OCI-LY3 (cell line): ENCODE measurements around the gene HIVEP2.

Experiments
- H2AFZ ChIP-seq: fragments of 200-600, 300-600 bp; shearing (Covaris generic); 2 replicates; pipeline ENCODE4 v1.6.0; 2014; ENCODE audit warnings: antibody characterized with exemption, low read depth, low read length
- H3K27ac ChIP-seq: fragments of 200-600, 300-600 bp; sonication (generic); 2 replicates; pipeline ENCODE4 v1.5.1; 2014; ENCODE audit warnings: mild to moderate bottlenecking, low read length, moderate library complexity, mixed read lengths
- H3K27me3 ChIP-seq: fragments of 200-600, 300-600 bp; sonication (generic); 2 replicates; pipeline ENCODE4 v1.6.1; 2014; ENCODE audit warnings: low read depth, low read length, mixed read lengths
- H3K36me3 ChIP-seq: fragments of 200-600, 300-600 bp; sonication (generic); replicated peaks from 2 replicates; pipeline ENCODE3; 2014; ENCODE audit warnings: low read depth, low read length, mixed read lengths
- H3K4me1 ChIP-seq: fragments of 300-600, 200-600 bp; sonication (generic); 2 replicates; pipeline ENCODE4 v1.6.1; 2014; ENCODE audit warnings: low read length, mixed read lengths
- H3K4me2 ChIP-seq: fragments of 200-600, 300-600 bp; sonication (generic); 2 replicates; pipeline ENCODE4 v1.6.1; 2014; ENCODE audit warnings: low read length, mixed read lengths
- H3K4me3 ChIP-seq: fragments of 300-600, 200-600 bp; sonication (generic); 2 replicates; pipeline ENCODE4 v1.5.1; 2014; ENCODE audit warnings: antibody characterized with exemption, mild to moderate bottlenecking, low read length, moderate library complexity
- H3K79me2 ChIP-seq: fragments of 300-600, 200-600 bp; shearing (Covaris generic); 2 replicates; pipeline ENCODE4 v1.6.1; 2014; ENCODE audit warnings: mild to moderate bottlenecking, low read length, mixed read lengths
- H3K9ac ChIP-seq: fragments of 300-600, 200-600 bp; shearing (Covaris generic); 2 replicates; pipeline ENCODE4 v1.6.0; 2014; ENCODE audit warnings: mild to moderate bottlenecking, low read length, moderate library complexity
- H3K9me3 ChIP-seq: fragments of 200-600, 300-600 bp; shearing (Covaris generic); 2 replicates; pipeline ENCODE4 v1.6.1; 2014; ENCODE audit warnings: low read length, mixed read lengths; ENCODE audit not compliant: insufficient read depth
- H4K20me1 ChIP-seq: fragments of 200-600, 300-600 bp; sonication (generic); 2 replicates; pipeline ENCODE4 v1.6.1; 2016; ENCODE audit warnings: low read length, mixed read lengths; ENCODE audit not compliant: insufficient read depth
- CTCF ChIP-seq: fragments of 200-600, 300-600 bp; sonication (generic); IDR thresholded peaks from 2 replicates; pipeline ENCODE4 v1.5.1; 2014; ENCODE audit warnings: antibody characterized with exemption, low read length, low read depth
- EZH2phosphoT487 ChIP-seq: fragments of 200-600 bp; shearing (Covaris generic); IDR thresholded peaks from 2 replicates; pipeline ENCODE4 v1.6.1; 2018; ENCODE audit warnings: antibody characterized with exemption, mixed run types, low read depth

The HIVEP2 gene

GRCh38 chr6:142827369-142827768 lies 117.6 kb downstream of the HIVEP2 start:
- Histone ChIP-seq H3K79me2 (peaks cover 11% of the 10 kb centered on the region; the same call in 1 of the 2 replicates), H2AFZ (no peak overlapping the region), H3K4me2 (no peak overlapping the region), H4K20me1 (peaks cover 8% of the 10 kb centered on the region), H3K27ac (no peak overlapping the region), H3K27me3 (no peaks in the 10 kb centered on the region), H3K9me3 (no peaks in the 10 kb centered on the region), H3K4me1 (peaks cover 12% of the 10 kb centered on the region), H3K9ac (no peak overlapping the region), H3K36me3 (peaks cover 6% of the 10 kb centered on the region), H3K4me3 (no peak overlapping the region)
- TF ChIP-seq EZH2phosphoT487 (no peak), CTCF (no peak)

- Histone ChIP-seq H3K27ac (no peak overlapping the region), H3K4me1 (peaks cover 27% of the 10 kb centered on the region), H2AFZ (no peak overlapping the region), H3K36me3 (peaks cover 6% of the 10 kb centered on the region), H3K79me2 (peaks cover 20% of the 10 kb centered on the region), H3K4me3 (no peak overlapping the region), H3K9ac (no peak overlapping the region), H3K27me3 (no peaks in the 10 kb centered on the region), H3K9me3 (no peaks in the 10 kb centered on the region), H4K20me1 (peaks cover 17% of the 10 kb centered on the region), H3K4me2 (no peak overlapping the region)
- TF ChIP-seq EZH2phosphoT487 (no peak), CTCF (no peak)
Observed at GRCh38 chr6:142825760-142826159, 119.2 kb downstream of the HIVEP2 start.

GRCh38 chr6:142824426-142824825 lies 120.5 kb downstream of the HIVEP2 start:
- no peak overlapping the region for H3K9ac ChIP-seq
- no peaks in the 10 kb centered on the region for H3K27me3 ChIP-seq
- TF ChIP-seq EZH2phosphoT487: no peak
- no peak for TF ChIP-seq CTCF
- H3K27ac ChIP-seq: no peak overlapping the region
- peaks cover 18% of the 10 kb centered on the region for H4K20me1 ChIP-seq
- H3K9me3 ChIP-seq: no peaks in the 10 kb centered on the region
- peaks cover 6% of the 10 kb centered on the region for H3K36me3 ChIP-seq
- no peak overlapping the region for H2AFZ ChIP-seq
- H3K4me3 ChIP-seq: no peak overlapping the region
- H3K4me2 ChIP-seq: no peak overlapping the region
- peaks cover 41% of the 10 kb centered on the region for H3K4me1 ChIP-seq
- H3K79me2 ChIP-seq: peaks cover 20% of the 10 kb centered on the region

GRCh38 chr6:142823256-142823902 lies 121.6 kb downstream of the HIVEP2 start:
- Histone ChIP-seq H3K79me2 (peaks cover 20% of the 10 kb centered on the region), H3K9ac (no peak overlapping the region), H3K27me3 (no peaks in the 10 kb centered on the region), H3K4me3 (no peak overlapping the region), H3K4me2 (no peak overlapping the region), H3K27ac (no peak overlapping the region), H2AFZ (no peak overlapping the region), H3K4me1 (peaks cover 46% of the 10 kb centered on the region), H3K9me3 (no peaks in the 10 kb centered on the region), H4K20me1 (peaks cover 18% of the 10 kb centered on the region), H3K36me3 (peaks cover 6% of the 10 kb centered on the region)
- peak; percentile 3 for TF ChIP-seq CTCF
- TF ChIP-seq EZH2phosphoT487: no peak
